ENCODE measurements around the gene FARS2. TPM values are rescaled to one million over a fixed set of nuclear protein-coding genes. Genes with fewer than 3 reads are reported as not detected.

Gene FARS2
- polyA plus RNA-seq, 1 experiment, result 17.9 TPM

DNA sequence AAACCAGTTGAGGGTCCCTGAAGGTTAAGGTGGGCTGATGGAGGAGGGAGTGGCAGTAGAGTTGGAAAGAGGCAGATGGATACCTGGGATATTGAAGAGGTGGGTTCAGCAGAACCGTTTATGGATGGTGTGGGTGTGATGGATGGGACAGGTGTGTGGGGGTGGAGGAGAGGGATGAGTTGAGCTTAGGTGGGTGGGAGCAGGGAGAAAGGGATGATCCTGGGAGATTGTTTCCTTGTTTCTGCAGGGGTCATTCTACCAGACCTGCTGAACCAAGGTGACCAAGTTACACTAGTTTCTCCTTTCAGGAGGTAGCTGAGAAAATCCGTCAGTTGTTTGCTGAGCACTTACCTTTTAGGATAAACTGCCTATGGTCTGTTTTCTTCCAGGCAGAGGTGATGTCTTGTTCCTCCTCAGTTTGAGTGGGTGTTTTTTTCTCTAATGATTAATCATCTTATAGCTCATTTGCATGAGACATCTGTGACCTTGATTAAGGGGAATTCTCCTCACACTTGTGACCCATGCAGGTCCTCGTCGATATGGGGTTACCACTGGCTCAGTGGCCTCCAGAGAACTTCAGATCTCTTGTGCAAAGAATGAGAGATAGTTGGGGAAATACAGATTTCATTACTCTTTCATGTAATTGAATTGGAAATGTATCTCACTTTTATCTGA is 53.0 kb downstream of the FARS2 start:
- TF ChIP-seq CTCF (IDR thresholded peaks at IDR 0.05; ENCODE audit: insufficient read depth, low read depth, low read length), result no peak
- Histone ChIP-seq H3K4me3 (ENCODE audit: low read depth, low read length) (no peak overlapping the region), H3K36me3 (ENCODE audit: control insufficient read depth, insufficient read depth, low read length) (no peaks in the 10 kb centered on the region), H3K27me3 (ENCODE audit: control insufficient read depth, insufficient read depth, low read length) (no peaks in the 10 kb centered on the region)
- ChIA-PET POLR2A (no interaction called here), CTCF (no interaction called here)
- no peak for DNase-seq (ENCODE audit: low read depth)

- no peaks in the 10 kb centered on the region for H3K36me3 ChIP-seq (ENCODE audit: control insufficient read depth, insufficient read depth, low read length)
- H3K4me3 ChIP-seq (ENCODE audit: low read depth, low read length), result no peak overlapping the region
- peak; percentile 15 for DNase-seq (ENCODE audit: low read depth)
- no peaks in the 10 kb centered on the region for H3K27me3 ChIP-seq (ENCODE audit: control insufficient read depth, insufficient read depth, low read length)
- no peak for TF ChIP-seq CTCF (IDR thresholded peaks at IDR 0.05; ENCODE audit: insufficient read depth, low read depth, low read length)
- ChIA-PET CTCF (no interaction called here), POLR2A (no interaction called here)
These were observed 54.6 kb downstream of the FARS2 start for GRCh38 chr6:5315881-5316280.

DNA sequence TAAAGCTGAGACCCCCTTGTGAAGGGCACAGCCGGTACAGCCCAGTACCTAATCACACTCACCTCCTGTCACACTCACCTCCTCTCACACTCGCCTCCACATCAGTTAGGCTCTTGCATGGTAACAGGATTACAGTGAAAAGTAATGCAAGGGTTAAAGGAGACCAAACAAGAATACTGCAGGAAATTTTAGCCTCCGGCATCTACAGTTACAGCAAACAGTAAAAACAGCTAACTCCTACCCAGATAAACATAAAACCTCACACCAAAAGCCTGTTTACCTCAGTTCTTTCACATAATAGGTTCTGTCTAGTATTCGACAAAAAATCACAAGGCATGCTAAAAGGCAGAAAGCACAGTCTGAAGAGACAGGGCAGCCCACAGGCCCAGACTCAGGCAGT is 55.6 kb downstream of the FARS2 start:
- H3K36me3 ChIP-seq (ENCODE audit: control insufficient read depth, insufficient read depth, low read length), result no peaks in the 10 kb centered on the region
- DNase-seq (ENCODE audit: low read depth), result no peak
- no peaks in the 10 kb centered on the region for H3K27me3 ChIP-seq (ENCODE audit: control insufficient read depth, insufficient read depth, low read length)
- TF ChIP-seq CTCF (IDR thresholded peaks at IDR 0.05; ENCODE audit: insufficient read depth, low read depth, low read length), result no peak
- no peak overlapping the region for H3K4me3 ChIP-seq (ENCODE audit: low read depth, low read length)
- CTCF ChIA-PET, result no interaction called here
- POLR2A ChIA-PET, result no interaction called here

GRCh38 chr6:5318617-5319272 is 57.4 kb downstream of the FARS2 start:
- no peak for TF ChIP-seq CTCF (IDR thresholded peaks at IDR 0.05; ENCODE audit: insufficient read depth, low read depth, low read length)
- DNase-seq (ENCODE audit: low read depth), result no peak
- Histone ChIP-seq H3K36me3 (ENCODE audit: control insufficient read depth, insufficient read depth, low read length) (no peaks in the 10 kb centered on the region), H3K4me3 (ENCODE audit: low read depth, low read length) (no peak overlapping the region), H3K27me3 (ENCODE audit: control insufficient read depth, insufficient read depth, low read length) (no peaks in the 10 kb centered on the region)
- ChIA-PET POLR2A (no interaction called here), CTCF (interaction anchor here (0.6 to 0.7 kb wide), 2 partner anchors 10 to 60 kb away, joined by 3 read pairs; no protein-coding TSS in a partner anchor)

DNA sequence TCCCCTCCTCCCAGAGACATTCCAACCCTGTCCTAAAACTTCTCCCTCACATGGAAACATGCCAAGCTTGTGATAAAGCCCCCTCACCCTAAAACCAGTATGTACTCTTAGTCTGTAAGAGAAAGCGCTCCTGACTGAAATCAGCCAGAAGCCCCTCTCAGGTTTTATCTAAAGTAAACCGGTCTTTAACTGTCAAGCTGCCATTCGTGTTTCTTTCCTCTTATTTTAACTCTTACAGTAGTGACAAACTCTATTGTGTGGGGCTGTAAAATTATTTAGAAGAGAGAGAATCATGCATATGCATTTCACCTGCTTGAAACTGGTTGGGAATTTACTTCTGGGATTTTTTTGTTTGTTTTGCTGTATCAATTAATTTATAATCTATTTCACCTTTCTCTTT is 62.7 kb downstream of the FARS2 start:
- ChIA-PET CTCF (no interaction called here), POLR2A (no interaction called here)
- Histone ChIP-seq H3K27me3 (ENCODE audit: control insufficient read depth, insufficient read depth, low read length) (no peaks in the 10 kb centered on the region), H3K36me3 (ENCODE audit: control insufficient read depth, insufficient read depth, low read length) (no peaks in the 10 kb centered on the region), H3K4me3 (ENCODE audit: low read depth, low read length) (no peak overlapping the region)
- TF ChIP-seq CTCF (IDR thresholded peaks at IDR 0.05; ENCODE audit: insufficient read depth, low read depth, low read length), result no peak
- DNase-seq (ENCODE audit: low read depth), result no peak
